ENCODE data around the gene HOXA11.

HOXA11 gene

DNA sequence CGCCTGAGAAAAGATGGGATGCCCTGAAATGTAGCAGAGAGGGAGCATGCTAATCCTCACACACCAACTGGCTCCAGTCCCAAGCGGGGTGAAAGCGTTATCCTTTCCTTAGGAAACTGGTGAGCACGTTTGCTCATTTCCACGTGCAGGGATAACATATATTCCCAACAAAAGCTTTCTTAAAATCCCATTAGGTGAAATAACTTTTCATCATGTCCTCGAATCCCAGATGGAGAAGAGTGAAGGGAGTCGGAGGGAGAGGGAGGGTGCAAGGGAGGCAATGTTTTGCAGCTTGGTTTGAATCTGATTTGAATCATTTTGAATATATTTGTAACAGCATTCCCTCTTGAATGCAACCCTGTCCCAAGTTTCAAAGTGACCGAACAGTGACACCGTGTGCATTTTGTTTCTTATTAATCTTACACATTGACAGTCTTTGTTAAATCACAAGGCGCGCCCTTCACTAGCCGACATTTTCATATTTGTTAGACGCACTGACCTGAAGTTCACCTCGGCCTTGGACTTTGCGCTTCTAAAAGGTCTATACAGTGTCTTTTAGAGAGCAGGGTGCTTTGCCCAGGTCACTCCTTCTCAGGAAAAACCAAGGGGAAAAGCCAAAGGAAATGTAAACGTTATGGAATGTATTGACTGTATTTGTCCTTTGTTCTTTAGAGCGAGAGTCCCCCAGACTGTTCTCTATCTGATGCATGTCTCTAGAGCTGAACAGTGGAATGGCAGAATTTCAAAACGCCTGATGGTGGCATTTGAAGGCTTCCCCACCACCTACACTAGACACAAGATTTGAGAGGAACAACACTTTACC, 51.4 kb downstream of the HOXA11 start:
- peak; percentile 33 for DNase-seq (ENCODE audit: low spot score)

GRCh38 chr7:27132978-27133377, 52.1 kb downstream of the HOXA11 start:
- no peak for DNase-seq (ENCODE audit: low spot score)

- DNase-seq (ENCODE audit: low spot score), result no peak
These were observed 52.8 kb downstream of the HOXA11 start for GRCh38 chr7:27132214-27132613.

DNA sequence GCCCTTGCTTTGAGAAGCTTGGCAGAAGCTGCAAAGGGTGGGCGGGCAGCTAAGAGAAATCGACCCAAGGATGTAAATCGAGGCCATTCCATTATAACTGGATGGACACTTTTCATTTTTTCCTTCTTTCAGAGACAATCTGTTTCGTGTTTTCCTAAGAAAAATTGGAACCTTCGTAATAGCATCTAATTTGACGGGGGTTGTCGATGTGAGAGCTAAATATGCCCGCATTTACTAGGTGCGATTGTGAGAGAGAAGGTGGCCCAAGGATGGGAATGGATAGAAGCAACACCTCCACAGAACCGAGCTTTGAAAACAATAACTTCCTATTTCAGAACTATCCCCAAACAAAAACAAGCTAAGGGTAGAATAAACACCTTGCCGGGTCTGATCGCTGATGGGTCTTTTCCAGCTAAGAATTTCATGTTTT, 53.6 kb downstream of the HOXA11 start:
- DNase-seq (ENCODE audit: low spot score), result peak; percentile 30
